Central memory CD8-positive, alpha-beta T cell (primary cell): ENCODE data around the gene PRR22.

Experiments
- ATAC-seq: fragments of 150-1000 bp; cut with Tn5 transposase; replicated peaks from 2 replicates; pipeline ENCODE4 v1.10.0; 2022; ENCODE audit warnings: mild to moderate bottlenecking, moderate FRiP score, moderate number of reproducible peaks; ENCODE audit not compliant: poor library complexity, severe bottlenecking; ENCODE audit errors: extremely low read depth
- DNase-seq, 2 donors: peaks; one replicate each; pipeline ENCODE4 v3.0.0; 2021; ENCODE audit warnings: low spot score in 2 of 2
- H3K27ac Mint-ChIP-seq: one replicate; pipeline ENCODE4 v1.8.0; 2022; ENCODE audit warnings: low read depth, mild to moderate bottlenecking, moderate library complexity, mixed read lengths
- H3K27me3 Mint-ChIP-seq: one replicate; pipeline ENCODE4 v1.8.0; 2022; ENCODE audit warnings: mixed read lengths
- H3K36me3 Mint-ChIP-seq: one replicate; pipeline ENCODE4 v1.8.0; 2022; ENCODE audit warnings: mild to moderate bottlenecking, moderate library complexity, mixed read lengths; ENCODE audit not compliant: insufficient read depth
- H3K4me1 Mint-ChIP-seq: one replicate; pipeline ENCODE4 v1.8.0; 2022; ENCODE audit warnings: mixed read lengths
- H3K4me3 Mint-ChIP-seq: one replicate; pipeline ENCODE4 v1.8.0; 2022; ENCODE audit warnings: mild to moderate bottlenecking, moderate library complexity, mixed read lengths
- H3K9me3 Mint-ChIP-seq: one replicate; pipeline ENCODE4 v1.8.0; 2022; ENCODE audit warnings: mixed read lengths

The PRR22 gene

DNA sequence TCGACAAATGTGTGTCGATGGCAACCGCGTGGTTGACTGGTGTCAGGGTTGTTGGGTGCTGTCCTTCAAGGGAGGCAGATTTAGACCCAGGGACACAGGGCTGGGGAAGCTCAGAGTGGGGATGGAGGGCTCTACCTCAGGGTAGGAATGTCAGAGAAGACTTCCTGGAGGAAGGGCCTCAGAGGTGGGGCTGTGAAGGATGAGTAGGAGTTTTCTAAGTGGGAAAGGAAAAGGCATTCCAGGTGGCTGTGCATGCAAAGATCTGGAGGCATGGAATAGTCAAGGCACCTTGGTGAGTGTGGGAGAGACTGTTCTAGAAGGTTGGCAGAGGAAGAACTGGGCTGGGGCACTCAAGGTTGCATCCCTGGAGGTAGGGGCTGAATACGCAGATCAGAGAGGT, 22.4 kb upstream of the PRR22 start:
- Mint-ChIP-seq H3K27me3 (peaks cover 27% of the 10 kb centered on the region), H3K27ac (no peak overlapping the region), H3K4me3 (no peak overlapping the region), H3K4me1 (peaks cover 23% of the 10 kb centered on the region), H3K36me3 (peaks cover 18% of the 10 kb centered on the region), H3K9me3 (no peaks in the 10 kb centered on the region)
- ATAC-seq (no peak), DNase-seq (no peak)

DNA sequence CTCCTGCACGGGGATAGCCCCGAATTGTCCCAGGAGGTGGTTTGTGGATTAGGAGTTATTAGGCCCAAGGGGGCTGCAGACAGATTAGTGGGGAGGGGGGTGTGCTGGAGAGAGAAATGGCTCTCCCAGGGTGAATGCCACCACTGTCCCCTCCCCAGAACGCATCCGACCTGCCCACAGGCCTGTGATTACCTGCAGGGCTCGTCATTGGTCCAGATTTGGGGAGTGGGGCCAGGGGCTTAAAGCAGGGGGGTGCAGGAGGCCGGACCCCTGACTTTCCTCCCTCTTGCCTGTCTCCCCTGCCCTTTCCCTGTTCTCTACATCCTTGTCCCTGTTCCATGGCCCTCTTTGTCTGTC, 21.6 kb upstream of the PRR22 start:
- Mint-ChIP-seq H3K4me1 (peaks cover 26% of the 10 kb centered on the region), H3K4me3 (no peak overlapping the region), H3K36me3 (peaks cover 18% of the 10 kb centered on the region), H3K27ac (no peak overlapping the region), H3K9me3 (no peaks in the 10 kb centered on the region), H3K27me3 (peaks cover 33% of the 10 kb centered on the region)
- ATAC-seq, result no peak
- DNase-seq, result no peak

DNA sequence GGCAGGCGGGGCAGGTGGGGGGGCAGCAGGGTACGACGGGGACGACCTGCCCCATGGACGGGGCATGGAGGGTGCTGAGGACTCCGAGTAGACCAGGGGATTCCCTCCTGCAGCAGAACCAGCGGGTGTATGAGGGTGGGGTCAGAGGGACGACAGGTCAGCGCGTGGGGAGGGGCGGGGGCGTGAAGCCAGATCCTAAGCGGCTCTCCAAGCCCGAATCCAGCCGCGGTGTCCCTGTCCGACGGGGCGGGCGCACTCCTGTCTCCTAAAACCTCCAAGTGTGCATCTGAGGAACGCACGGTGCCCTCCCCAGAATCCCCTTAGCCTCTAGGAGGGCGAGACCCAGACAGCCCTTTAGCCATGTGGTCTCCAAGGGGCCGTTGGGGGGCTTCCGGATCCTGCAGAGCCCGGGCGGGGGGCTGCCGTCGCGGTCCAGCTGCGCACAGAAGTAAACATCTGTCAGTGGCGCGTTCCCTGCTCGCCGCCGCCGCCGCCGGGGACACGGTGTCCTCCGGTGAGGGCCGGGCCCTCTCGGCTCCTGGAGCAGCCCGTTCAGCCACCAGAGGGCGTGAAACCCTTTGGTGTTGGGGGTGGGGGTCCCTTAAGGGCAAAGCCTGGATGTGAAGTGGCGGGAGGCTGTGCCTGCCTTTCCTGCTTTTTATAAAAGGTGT, 21.1 kb upstream of the PRR22 start:
- Mint-ChIP-seq H3K9me3 (no peaks in the 10 kb centered on the region), H3K4me1 (peaks cover 26% of the 10 kb centered on the region), H3K27ac (no peak overlapping the region), H3K4me3 (no peak overlapping the region), H3K36me3 (peaks cover 18% of the 10 kb centered on the region), H3K27me3 (peaks cover 38% of the 10 kb centered on the region)
- DNase-seq (no peak), ATAC-seq (no peak)

DNA sequence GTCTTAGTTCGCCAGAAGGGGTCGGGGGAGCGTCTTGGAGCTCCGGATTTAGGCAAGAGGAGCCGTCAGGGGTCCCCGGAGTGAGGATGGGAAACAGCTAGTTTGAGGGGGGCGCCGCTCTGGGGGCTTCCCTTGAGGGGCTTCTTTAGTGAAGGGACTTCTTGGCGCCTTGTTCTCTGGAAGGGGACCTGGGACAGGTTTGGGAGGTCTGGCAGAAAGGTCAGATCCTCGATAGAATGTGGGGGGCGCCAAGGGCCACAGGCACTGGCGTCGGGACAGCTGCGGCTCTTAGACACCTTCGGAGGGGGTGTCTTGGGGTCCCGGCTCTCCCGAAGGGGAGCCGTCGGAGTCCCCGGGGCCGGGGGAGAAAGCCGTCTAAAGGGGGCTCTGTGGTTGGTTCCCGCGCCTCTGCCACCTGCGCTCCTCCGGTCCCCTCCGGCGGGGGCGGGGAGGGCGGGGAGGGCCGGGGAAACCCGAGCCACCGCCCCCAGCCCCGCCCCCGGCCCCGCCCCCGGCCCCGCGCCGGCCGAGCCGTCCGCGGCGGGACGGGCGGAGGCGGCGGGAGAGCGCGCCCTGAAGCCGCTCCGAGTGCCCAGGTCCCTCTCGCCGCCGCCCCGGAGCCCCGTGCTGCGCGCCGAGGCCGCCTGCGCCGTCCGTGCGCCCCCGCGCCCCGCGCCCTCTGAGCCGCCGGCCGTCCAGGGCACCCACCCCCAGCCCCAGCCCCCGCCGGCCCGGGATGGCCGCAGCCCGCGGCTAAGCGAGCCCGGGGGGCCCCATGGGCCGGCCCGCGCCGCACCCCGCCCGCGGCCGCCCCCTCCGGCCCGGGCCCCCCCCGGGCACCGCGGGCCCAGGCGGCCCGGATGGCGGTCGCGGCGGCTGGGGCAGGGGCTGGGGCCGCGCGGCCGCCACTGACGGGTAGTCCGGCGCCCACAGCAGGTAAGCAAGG, 20.2 kb upstream of the PRR22 start, which contains the start of gene NRTN:
TSS of gene NRTN (plus strand) at position 552 of the 946 bp plus-strand sequence. CDS start 19,099 bp downstream, outside the sequence.
- Mint-ChIP-seq H3K27ac (peak within 1 kb of the TSS; percentile 71), H3K4me1 (peaks cover 26% of the 10 kb centered on the region), H3K4me3 (peak within 1 kb of the TSS; percentile 61), H3K27me3 (peaks cover 42% of the 10 kb centered on the region), H3K9me3 (no peaks in the 10 kb centered on the region), H3K36me3 (peaks cover 18% of the 10 kb centered on the region)
- ATAC-seq (peak; percentile 34), DNase-seq (no peak)

DNA sequence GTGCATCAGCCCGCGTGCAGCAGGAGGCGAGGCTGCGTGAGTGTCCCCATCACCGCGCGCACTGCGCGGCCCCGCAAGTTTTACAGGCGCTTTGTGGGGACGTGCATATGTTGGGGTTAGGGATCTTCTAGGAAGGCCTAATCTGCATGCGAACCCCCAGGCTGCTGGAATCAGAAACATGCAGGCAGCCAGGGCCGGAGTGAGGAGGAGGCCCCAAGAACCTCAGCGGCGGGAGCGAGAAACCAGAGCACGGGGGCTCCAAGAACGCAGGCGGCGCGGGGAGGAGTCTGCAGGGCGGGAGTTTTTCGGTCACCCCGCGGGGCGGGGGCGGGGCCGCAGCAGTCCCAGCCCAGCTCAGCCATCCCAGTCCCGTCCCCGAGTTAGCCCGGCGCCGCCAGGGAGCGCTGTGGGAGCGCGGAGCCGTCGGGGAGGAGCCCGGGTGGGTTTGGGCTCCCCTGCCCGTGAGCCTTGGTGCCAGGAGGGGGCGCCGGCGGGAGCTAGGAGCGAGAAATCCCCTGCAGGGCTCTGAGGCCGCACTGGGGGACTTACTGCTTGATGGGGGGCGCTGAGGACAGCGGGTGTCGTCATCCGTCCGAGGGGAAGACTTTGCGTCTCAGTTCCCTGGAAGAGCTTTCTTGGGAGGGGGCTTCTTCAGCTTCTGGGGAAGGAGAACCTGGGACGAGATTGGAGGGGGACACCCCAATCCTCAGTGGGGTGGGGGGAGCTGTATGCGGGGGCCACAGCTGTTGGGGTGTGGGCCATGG, 19.4 kb upstream of the PRR22 start:
- H3K27me3 Mint-ChIP-seq, result peaks cover 50% of the 10 kb centered on the region
- H3K27ac Mint-ChIP-seq, result peak overlapping the region; percentile 71
- H3K4me1 Mint-ChIP-seq, result peaks cover 26% of the 10 kb centered on the region
- H3K4me3 Mint-ChIP-seq, result peak overlapping the region; percentile 61
- H3K9me3 Mint-ChIP-seq, result no peaks in the 10 kb centered on the region
- peaks cover 18% of the 10 kb centered on the region for H3K36me3 Mint-ChIP-seq
- DNase-seq (peak; percentile 84 to 90), ATAC-seq (peak; percentile 94)

DNA sequence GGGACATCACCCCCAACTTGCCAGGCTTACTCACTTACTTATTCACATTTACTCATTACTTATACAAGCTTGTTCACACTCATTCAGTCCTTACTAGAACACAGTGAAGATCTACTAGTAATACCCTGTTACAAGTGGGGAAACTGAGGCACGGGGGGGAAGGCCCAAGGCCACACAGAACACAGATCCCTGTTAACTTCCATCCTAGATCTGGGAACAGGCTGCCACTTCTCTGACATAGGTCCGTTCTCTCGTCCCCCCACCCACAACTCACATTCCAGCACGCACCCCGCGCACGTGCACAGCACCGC, 18.9 kb upstream of the PRR22 start:
- H3K27ac Mint-ChIP-seq, result no peak overlapping the region
- no peaks in the 10 kb centered on the region for H3K9me3 Mint-ChIP-seq
- H3K27me3 Mint-ChIP-seq, result peaks cover 55% of the 10 kb centered on the region
- peaks cover 26% of the 10 kb centered on the region for H3K4me1 Mint-ChIP-seq
- peaks cover 18% of the 10 kb centered on the region for H3K36me3 Mint-ChIP-seq
- ATAC-seq, result no peak
- no peak for DNase-seq
- peak overlapping the region; percentile 61 for H3K4me3 Mint-ChIP-seq

DNA sequence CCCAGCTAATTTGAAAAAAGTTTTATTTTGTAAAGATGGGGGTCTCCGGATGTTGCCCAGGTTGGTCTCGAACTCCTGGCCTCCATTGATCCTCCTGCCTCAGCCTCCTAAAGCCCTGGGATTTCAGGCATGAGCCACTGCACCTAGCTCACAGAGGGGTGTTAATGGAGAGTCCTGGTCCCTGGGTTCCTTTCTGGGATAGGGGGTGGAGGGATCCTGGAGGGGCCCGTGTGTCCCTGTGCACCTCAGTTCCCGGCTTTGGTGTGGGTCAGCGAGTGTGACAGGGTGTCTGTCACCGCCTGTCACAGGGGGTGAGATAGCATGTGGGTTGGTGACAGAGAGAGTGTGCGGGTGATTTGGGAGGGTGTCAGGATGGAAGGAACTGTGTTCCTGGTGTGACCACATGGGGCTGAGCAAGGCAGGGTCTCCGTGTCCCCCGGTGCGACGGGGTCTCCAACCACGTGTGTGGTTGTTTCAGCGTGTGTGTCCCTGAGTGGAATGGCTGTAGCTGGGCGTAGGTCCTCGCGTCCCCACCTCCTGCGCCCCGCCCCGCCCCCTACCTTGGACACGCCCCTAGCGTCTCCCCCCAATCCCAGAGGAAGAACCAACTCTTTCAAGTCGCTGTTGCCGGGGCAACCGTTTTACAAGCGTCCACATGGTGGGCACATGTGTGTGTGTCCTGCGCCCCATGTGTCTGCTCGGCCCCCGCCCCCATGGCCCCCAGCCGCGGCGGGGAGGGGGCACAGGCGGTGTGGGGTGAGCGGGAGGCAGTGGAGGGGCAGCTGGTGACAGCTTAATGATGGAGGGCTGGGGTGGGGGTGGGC, 17.5 kb upstream of the PRR22 start:
- ATAC-seq (no peak), DNase-seq (no peak)
- Mint-ChIP-seq H3K36me3 (peaks cover 15% of the 10 kb centered on the region), H3K27ac (no peak overlapping the region), H3K4me3 (no peak overlapping the region), H3K9me3 (no peaks in the 10 kb centered on the region), H3K4me1 (peaks cover 26% of the 10 kb centered on the region), H3K27me3 (peaks cover 64% of the 10 kb centered on the region)

DNA sequence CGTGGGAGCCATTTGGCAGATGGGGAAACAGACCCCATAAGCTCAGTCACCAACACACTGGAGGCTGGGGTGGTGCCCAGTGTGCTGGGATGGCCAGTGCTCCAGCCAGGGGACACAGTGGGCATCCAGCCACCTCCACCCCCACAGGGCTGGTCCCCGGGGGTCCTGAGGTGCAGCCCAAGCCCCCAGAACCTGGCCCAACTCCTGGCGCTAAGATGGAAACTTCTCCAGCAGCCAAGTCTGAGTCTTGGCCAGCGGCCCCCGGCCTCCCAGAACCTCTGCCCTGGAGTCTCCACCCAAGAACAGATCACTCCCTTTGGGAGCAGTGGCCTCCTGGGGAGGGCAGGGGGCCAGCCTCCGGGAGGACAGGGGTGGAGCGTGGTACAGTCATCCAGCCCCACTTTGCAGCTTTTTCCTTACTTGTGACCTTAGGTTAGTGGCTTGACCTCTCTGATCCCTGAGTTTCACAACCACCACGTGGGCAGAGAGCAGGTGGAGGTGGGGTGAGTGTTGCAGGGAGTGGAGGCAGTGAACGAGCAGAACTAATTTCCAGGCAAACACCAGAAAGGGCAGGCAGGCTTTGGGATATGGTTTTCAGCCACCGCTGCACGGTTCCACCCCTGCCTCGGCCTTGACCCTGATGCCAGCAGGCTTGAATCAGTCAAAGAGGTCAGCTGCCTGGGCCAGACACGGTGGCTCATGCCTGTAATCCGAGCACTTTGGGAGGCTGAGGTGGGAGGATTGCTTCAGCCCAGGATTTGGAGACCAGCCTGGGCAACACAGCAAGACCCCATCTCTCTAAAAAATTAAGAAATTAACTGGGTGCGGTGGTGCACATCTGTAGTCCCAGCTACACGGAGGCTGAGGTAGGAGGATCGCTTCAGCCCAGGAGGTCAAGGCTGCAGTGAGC, 16.1 kb upstream of the PRR22 start:
- H3K4me3 Mint-ChIP-seq, result no peak overlapping the region
- no peak overlapping the region for H3K27ac Mint-ChIP-seq

DNA sequence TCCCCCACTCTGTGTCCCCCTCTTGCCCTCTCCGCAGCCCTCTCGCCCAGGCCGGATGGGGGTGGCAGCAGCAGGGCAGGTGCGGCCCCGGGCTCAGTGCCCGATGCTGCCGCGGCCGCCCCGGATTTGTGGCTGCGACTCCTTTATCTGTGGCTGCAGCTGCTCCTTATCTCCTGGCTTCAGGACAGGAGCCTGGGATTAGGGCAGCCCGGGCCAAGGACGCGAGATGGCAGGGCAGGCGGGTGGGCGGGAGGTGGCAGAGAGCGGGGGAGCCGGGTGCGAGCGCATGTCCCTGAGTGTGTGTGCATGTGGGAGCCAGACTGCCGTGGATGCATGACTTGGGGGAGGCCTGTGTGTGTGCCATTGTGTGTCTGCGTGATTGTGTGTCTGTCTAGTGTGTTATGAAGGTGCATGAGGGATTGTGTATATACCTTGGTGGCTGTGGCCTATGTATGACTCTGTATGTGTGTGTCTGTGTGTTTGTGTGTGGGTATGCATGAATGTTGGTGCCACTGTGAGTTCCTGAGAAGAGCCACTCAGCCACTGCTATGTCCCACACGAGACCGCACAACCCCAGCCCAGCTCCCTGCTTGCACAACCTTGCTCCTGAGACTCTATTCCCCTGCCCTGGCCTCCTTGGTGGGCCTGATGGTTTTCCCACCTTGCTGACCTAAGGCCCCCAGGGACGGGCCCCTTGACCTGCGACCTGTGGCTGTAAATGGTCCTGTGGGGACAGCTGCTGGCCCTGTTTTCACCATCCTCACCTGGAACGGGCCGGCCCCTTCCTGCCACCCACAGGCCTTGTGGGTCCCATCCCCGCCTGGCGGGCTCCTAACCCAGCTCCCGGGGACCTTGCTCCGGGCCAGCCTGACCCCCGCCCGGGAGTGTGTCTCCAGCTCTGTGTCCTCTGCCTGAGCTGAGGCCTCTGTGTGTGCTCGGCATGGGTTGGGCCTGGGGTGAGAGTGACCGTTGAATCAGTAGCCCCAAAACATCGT, 15.0 kb upstream of the PRR22 start:
- peaks cover 8% of the 10 kb centered on the region for H3K36me3 Mint-ChIP-seq
- peaks cover 63% of the 10 kb centered on the region for H3K27me3 Mint-ChIP-seq
- peaks cover 25% of the 10 kb centered on the region for H3K4me1 Mint-ChIP-seq
- no peak overlapping the region for H3K4me3 Mint-ChIP-seq
- H3K27ac Mint-ChIP-seq, result no peak overlapping the region
- no peak for ATAC-seq
- H3K9me3 Mint-ChIP-seq, result no peaks in the 10 kb centered on the region
- no peak for DNase-seq

More for the DNA sequence above, 16.1 kb upstream of the PRR22 start:
- peaks cover 11% of the 10 kb centered on the region for H3K36me3 Mint-ChIP-seq
- ATAC-seq, result no peak
- H3K4me1 Mint-ChIP-seq, result peaks cover 26% of the 10 kb centered on the region
- H3K9me3 Mint-ChIP-seq, result no peaks in the 10 kb centered on the region
- peaks cover 64% of the 10 kb centered on the region for H3K27me3 Mint-ChIP-seq
- no peak for DNase-seq

DNA sequence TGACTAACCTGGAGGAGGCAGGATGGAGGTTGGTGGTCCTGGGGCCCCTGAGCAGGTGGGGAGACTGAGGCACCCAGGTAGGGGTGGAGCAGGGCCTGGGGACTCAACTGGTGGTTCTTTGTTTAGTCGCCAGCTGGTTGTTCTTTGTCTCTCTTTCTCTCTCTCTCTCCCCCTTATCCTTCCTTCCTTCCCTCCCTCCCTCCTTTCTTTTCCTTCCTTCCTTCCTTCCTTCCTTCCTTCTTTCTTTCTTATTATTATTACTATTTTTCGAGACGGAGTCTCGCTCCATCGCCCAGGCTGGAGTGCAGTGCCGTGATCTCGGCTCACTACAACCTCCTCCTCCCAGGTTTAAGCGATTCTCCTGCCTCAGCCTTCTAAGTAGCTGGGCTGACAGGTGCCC, 13.7 kb upstream of the PRR22 start:
- Mint-ChIP-seq H3K27me3 (peaks cover 50% of the 10 kb centered on the region), H3K4me3 (no peak overlapping the region), H3K36me3 (peaks cover 4% of the 10 kb centered on the region), H3K9me3 (no peaks in the 10 kb centered on the region), H3K27ac (no peak overlapping the region), H3K4me1 (peaks cover 12% of the 10 kb centered on the region)
- ATAC-seq (no peak), DNase-seq (no peak)
